WTC11 (cell line): ENCODE results near the gene FAM20B.

ENCODE experiments used
- CTCF ChIP-seq: fragments of 200-600 bp; IDR thresholded peaks from 2 replicates; pipeline ENCODE4 v1.8.0; 2022; ENCODE audit warnings: antibody characterized with exemption
- MAX ChIP-seq: sonication (generic); formaldehyde crosslinking; IDR thresholded peaks from 2 replicates; pipeline ENCODE4 v1.8.0; 2022; ENCODE audit warnings: mild to moderate bottlenecking, missing genetic modification reagents
- NFE2L1 ChIP-seq: sonication (generic); formaldehyde crosslinking; IDR thresholded peaks from 2 replicates; pipeline ENCODE4 v1.8.1; 2023; ENCODE audit warnings: missing genetic modification reagents
- TEAD4 ChIP-seq: sonication (generic); formaldehyde crosslinking; IDR thresholded peaks from 2 replicates; pipeline ENCODE4 v1.8.0; 2022; ENCODE audit warnings: mild to moderate bottlenecking, missing genetic modification reagents
- TP53 ChIP-seq: sonication (generic); formaldehyde crosslinking; IDR thresholded peaks from 2 replicates; pipeline ENCODE4 v1.8.1; 2023; ENCODE audit warnings: mild to moderate bottlenecking, missing genetic modification reagents
- ZBTB21 ChIP-seq: sonication (generic); formaldehyde crosslinking; IDR thresholded peaks from 2 replicates; pipeline ENCODE4 v1.8.1; 2023; ENCODE audit warnings: mild to moderate bottlenecking, missing genetic modification reagents, borderline replicate concordance
- ZNF425 ChIP-seq: fragments of 250-450 bp; sonication (Bioruptor Pico); conservative IDR thresholded peaks from 2 replicates; pipeline ENCODE4 v1.9.0; 2021; ENCODE audit warnings: mild to moderate bottlenecking

GRCh38 chr1:179052776-179053175 is 27.1 kb downstream of the FAM20B start:
- TF ChIP-seq CTCF (no peak), NFE2L1 (CRISPR knock-in tag) (no peak), MAX (CRISPR knock-in tag) (no peak), ZBTB21 (CRISPR knock-in tag) (no peak), ZNF425 (CRISPR knock-in tag) (no peak), TP53 (CRISPR knock-in tag) (no peak), TEAD4 (no peak)
